GM19193 (cell line): ENCODE data around the gene KCNN3.

Source experiments
- POLR2A ChIP-seq: IDR thresholded peaks from 4 replicates; pipeline ENCODE4 v1.6.1; 2011; ENCODE audit not compliant: insufficient read depth, insufficient read length; ENCODE audit errors: extremely low read depth

Gene KCNN3

GRCh38 chr1:154774175-154774855, 95.8 kb downstream of the KCNN3 start:
- TF ChIP-seq POLR2A, result no peak

GRCh38 chr1:154773551-154773950, 96.5 kb downstream of the KCNN3 start:
- no peak for TF ChIP-seq POLR2A

GRCh38 chr1:154772606-154773506, 97.2 kb downstream of the KCNN3 start:
- TF ChIP-seq POLR2A, result no peak

- no peak for TF ChIP-seq POLR2A
Observed at GRCh38 chr1:154772056-154772455, 98.0 kb downstream of the KCNN3 start.

- no peak for TF ChIP-seq POLR2A
Observed at GRCh38 chr1:154770897-154771594, 99.0 kb downstream of the KCNN3 start.

- no peak for TF ChIP-seq POLR2A
Observed at GRCh38 chr1:154769193-154769895, 100.7 kb downstream of the KCNN3 start.

- TF ChIP-seq POLR2A, result no peak
Observed at GRCh38 chr1:154768456-154769125, 101.5 kb downstream of the KCNN3 start.

- no peak for TF ChIP-seq POLR2A
Observed at GRCh38 chr1:154767315-154768240, 102.5 kb downstream of the KCNN3 start.

- no peak for TF ChIP-seq POLR2A
Observed at GRCh38 chr1:154765970-154766369, 104.1 kb downstream of the KCNN3 start.

GRCh38 chr1:154764773-154765172, 105.3 kb downstream of the KCNN3 start:
- TF ChIP-seq POLR2A, result no peak

- TF ChIP-seq POLR2A, result no peak
Observed at GRCh38 chr1:154764181-154764580, 105.9 kb downstream of the KCNN3 start.

- TF ChIP-seq POLR2A, result no peak
Observed at GRCh38 chr1:154760469-154760933, 109.6 kb downstream of the KCNN3 start.

GRCh38 chr1:154759793-154760192, 110.3 kb downstream of the KCNN3 start:
- no peak for TF ChIP-seq POLR2A
